ENCODE measurements around the gene PHF19.

PHF19 gene

GRCh38 chr9:120876842-120877240, at the start of gene PHF19:
Gene PHF19 (minus strand): TSS chr9:120877188. CDS start chr9:120874741, 2,447 bp downstream.
- Histone ChIP-seq H3K9me3 (ENCODE audit: control insufficient read depth in 2 of 2, low read length in 2 of 2) (no peaks in the 10 kb centered on the region), H3K9ac (ENCODE audit: low read depth in 1 of 2, low read length in 2 of 2) (peak within 1 kb of the TSS; percentile 71 to 72), H3K27me3 (ENCODE audit: control insufficient read depth in 2 of 2, insufficient read depth in 2 of 2, low read length in 2 of 2) (no peaks in the 10 kb centered on the region), H3K27ac (ENCODE audit: low read depth in 2 of 2, low read length in 2 of 2) (peak within 1 kb of the TSS; percentile 84 to 90), H3K36me3 (ENCODE audit: control insufficient read depth in 2 of 2, insufficient read depth in 2 of 2, low read length in 2 of 2) (peaks cover 0 to 8% of the 10 kb centered on the region in 2 donors), H3K4me3 (ENCODE audit: low read length in 2 of 2) (peak within 1 kb of the TSS; percentile 63 to 82), H3K4me1 (ENCODE audit: control insufficient read depth in 2 of 2, insufficient read depth in 2 of 2, low read length in 2 of 2) (peaks cover 25 to 28% of the 10 kb centered on the region in 2 donors)

- peak within 1 kb of the TSS; percentile 49 to 79 for H3K9ac ChIP-seq (ENCODE audit: low read depth in 1 of 2, low read length in 2 of 2)
- H3K9me3 ChIP-seq (ENCODE audit: control insufficient read depth in 2 of 2, low read length in 2 of 2), result no peaks in the 10 kb centered on the region
- H3K27ac ChIP-seq (ENCODE audit: low read depth in 2 of 2, low read length in 2 of 2), result peak within 1 kb of the TSS; percentile 57 to 87
- peak within 1 kb of the TSS; percentile 37 to 77 for H3K4me3 ChIP-seq (ENCODE audit: low read length in 2 of 2)
- H3K4me1 ChIP-seq (ENCODE audit: control insufficient read depth in 2 of 2, insufficient read depth in 2 of 2, low read length in 2 of 2), result peaks cover 9 to 12% of the 10 kb centered on the region in 2 donors
- H3K27me3 ChIP-seq (ENCODE audit: control insufficient read depth in 2 of 2, insufficient read depth in 2 of 2, low read length in 2 of 2), result no peaks in the 10 kb centered on the region
- H3K36me3 ChIP-seq (ENCODE audit: control insufficient read depth in 2 of 2, insufficient read depth in 2 of 2, low read length in 2 of 2), result no peaks in the 10 kb centered on the region
These were observed 49.5 kb upstream of the PHF19 start, which contains the start of gene TRAF1 for GRCh38 chr9:120926397-120926928. Gene TRAF1 (minus strand): TSS chr9:120926796. CDS start chr9:120926075, 721 bp downstream.

- no peaks in the 10 kb centered on the region for H3K27me3 ChIP-seq (ENCODE audit: control insufficient read depth in 2 of 2, insufficient read depth in 2 of 2, low read length in 2 of 2)
- peak overlapping the region; percentile 37 to 51 for H3K4me3 ChIP-seq (ENCODE audit: low read length in 2 of 2)
- no peaks in the 10 kb centered on the region for H3K9me3 ChIP-seq (ENCODE audit: control insufficient read depth in 2 of 2, low read length in 2 of 2)
- H3K36me3 ChIP-seq (ENCODE audit: control insufficient read depth in 2 of 2, insufficient read depth in 2 of 2, low read length in 2 of 2), result no peaks in the 10 kb centered on the region
- H3K9ac ChIP-seq (ENCODE audit: low read depth in 1 of 2, low read length in 2 of 2), result peak overlapping the region; percentile 41 to 49
- H3K4me1 ChIP-seq (ENCODE audit: control insufficient read depth in 2 of 2, insufficient read depth in 2 of 2, low read length in 2 of 2), result peaks cover 5 to 7% of the 10 kb centered on the region in 2 donors
- peak overlapping the region; percentile 57 to 73 for H3K27ac ChIP-seq (ENCODE audit: low read depth in 2 of 2, low read length in 2 of 2)
These were observed 48.8 kb upstream of the PHF19 start for GRCh38 chr9:120925535-120926396.

GRCh38 chr9:120924698-120925534, 47.9 kb upstream of the PHF19 start:
- Histone ChIP-seq H3K4me3 (ENCODE audit: low read length in 2 of 2) (peak overlapping the region; percentile 9 to 51), H3K27me3 (ENCODE audit: control insufficient read depth in 2 of 2, insufficient read depth in 2 of 2, low read length in 2 of 2) (no peaks in the 10 kb centered on the region), H3K36me3 (ENCODE audit: control insufficient read depth in 2 of 2, insufficient read depth in 2 of 2, low read length in 2 of 2) (no peaks in the 10 kb centered on the region), H3K9me3 (ENCODE audit: control insufficient read depth in 2 of 2, low read length in 2 of 2) (no peaks in the 10 kb centered on the region), H3K4me1 (ENCODE audit: control insufficient read depth in 2 of 2, insufficient read depth in 2 of 2, low read length in 2 of 2) (peaks cover 5 to 7% of the 10 kb centered on the region in 2 donors), H3K27ac (ENCODE audit: low read depth in 2 of 2, low read length in 2 of 2) (peak overlapping the region; percentile 57 to 73), H3K9ac (ENCODE audit: low read depth in 1 of 2, low read length in 2 of 2) (peak overlapping the region; percentile 41 to 49)

GRCh38 chr9:120923620-120924328, 46.8 kb upstream of the PHF19 start:
- H3K4me1 ChIP-seq (ENCODE audit: control insufficient read depth in 2 of 2, insufficient read depth in 2 of 2, low read length in 2 of 2), result peaks cover 0 to 8% of the 10 kb centered on the region in 2 donors
- H3K9me3 ChIP-seq (ENCODE audit: control insufficient read depth in 2 of 2, low read length in 2 of 2), result no peaks in the 10 kb centered on the region
- H3K27ac ChIP-seq (ENCODE audit: low read depth in 2 of 2, low read length in 2 of 2), result peak overlapping the region in 1 of 2 donors; percentile 43
- no peaks in the 10 kb centered on the region for H3K36me3 ChIP-seq (ENCODE audit: control insufficient read depth in 2 of 2, insufficient read depth in 2 of 2, low read length in 2 of 2)
- H3K4me3 ChIP-seq (ENCODE audit: low read length in 2 of 2), result peak overlapping the region in 1 of 2 donors; percentile 28
- no peaks in the 10 kb centered on the region for H3K27me3 ChIP-seq (ENCODE audit: control insufficient read depth in 2 of 2, insufficient read depth in 2 of 2, low read length in 2 of 2)
- peak overlapping the region in 1 of 2 donors; percentile 52 for H3K9ac ChIP-seq (ENCODE audit: low read depth in 1 of 2, low read length in 2 of 2)

- Histone ChIP-seq H3K36me3 (ENCODE audit: control insufficient read depth in 2 of 2, insufficient read depth in 2 of 2, low read length in 2 of 2) (no peaks in the 10 kb centered on the region), H3K27me3 (ENCODE audit: control insufficient read depth in 2 of 2, insufficient read depth in 2 of 2, low read length in 2 of 2) (no peaks in the 10 kb centered on the region), H3K27ac (ENCODE audit: low read depth in 2 of 2, low read length in 2 of 2) (no peak overlapping the region), H3K9me3 (ENCODE audit: control insufficient read depth in 2 of 2, low read length in 2 of 2) (no peaks in the 10 kb centered on the region), H3K4me3 (ENCODE audit: low read length in 2 of 2) (no peak overlapping the region), H3K9ac (ENCODE audit: low read depth in 1 of 2, low read length in 2 of 2) (peak overlapping the region in 1 of 2 donors; percentile 36), H3K4me1 (ENCODE audit: control insufficient read depth in 2 of 2, insufficient read depth in 2 of 2, low read length in 2 of 2) (peaks cover 0 to 3% of the 10 kb centered on the region in 2 donors)
These were observed 45.6 kb upstream of the PHF19 start for GRCh38 chr9:120922404-120923195.

- Histone ChIP-seq H3K4me1 (ENCODE audit: control insufficient read depth in 2 of 2, insufficient read depth in 2 of 2, low read length in 2 of 2) (peaks cover 0 to 3% of the 10 kb centered on the region in 2 donors), H3K9ac (ENCODE audit: low read depth in 1 of 2, low read length in 2 of 2) (no peak overlapping the region), H3K4me3 (ENCODE audit: low read length in 2 of 2) (peak overlapping the region in 1 of 2 donors; percentile 32), H3K36me3 (ENCODE audit: control insufficient read depth in 2 of 2, insufficient read depth in 2 of 2, low read length in 2 of 2) (no peaks in the 10 kb centered on the region), H3K27ac (ENCODE audit: low read depth in 2 of 2, low read length in 2 of 2) (peak overlapping the region in 1 of 2 donors; percentile 58), H3K9me3 (ENCODE audit: control insufficient read depth in 2 of 2, low read length in 2 of 2) (no peaks in the 10 kb centered on the region), H3K27me3 (ENCODE audit: control insufficient read depth in 2 of 2, insufficient read depth in 2 of 2, low read length in 2 of 2) (no peaks in the 10 kb centered on the region)
These were observed 44.7 kb upstream of the PHF19 start for GRCh38 chr9:120921661-120922181.

- no peaks in the 10 kb centered on the region for H3K36me3 ChIP-seq (ENCODE audit: control insufficient read depth in 2 of 2, insufficient read depth in 2 of 2, low read length in 2 of 2)
- peak overlapping the region in 1 of 2 donors; percentile 58 for H3K27ac ChIP-seq (ENCODE audit: low read depth in 2 of 2, low read length in 2 of 2)
- no peak overlapping the region for H3K4me3 ChIP-seq (ENCODE audit: low read length in 2 of 2)
- no peaks in the 10 kb centered on the region for H3K9me3 ChIP-seq (ENCODE audit: control insufficient read depth in 2 of 2, low read length in 2 of 2)
- H3K4me1 ChIP-seq (ENCODE audit: control insufficient read depth in 2 of 2, insufficient read depth in 2 of 2, low read length in 2 of 2), result peaks cover 0 to 3% of the 10 kb centered on the region in 2 donors
- no peaks in the 10 kb centered on the region for H3K27me3 ChIP-seq (ENCODE audit: control insufficient read depth in 2 of 2, insufficient read depth in 2 of 2, low read length in 2 of 2)
- peak overlapping the region; percentile 14 to 19 for H3K9ac ChIP-seq (ENCODE audit: low read depth in 1 of 2, low read length in 2 of 2)
These were observed 43.8 kb upstream of the PHF19 start for GRCh38 chr9:120920806-120921178.

All from mucosa of rectum (tissue), 2 donors.